HG02571 (cell line): ENCODE data around the gene BICRA.
"Not testable (repeated sequence)": the region's sequence is repeated elsewhere in the genome, so short reads cannot be mapped to it uniquely, and the experiment has no call there.

Source experiments
- ATAC-seq: cut with Tn5 transposase; IDR thresholded peaks from one replicate; pipeline ENCODE4 v1.9.1; 2021; ENCODE audit warnings: mild to moderate bottlenecking, moderate library complexity; ENCODE audit not compliant: unreplicated experiment

BICRA gene

GRCh38 chr19:47707135-47707925 lies 98.4 kb downstream of the BICRA start:
- no peak for ATAC-seq

DNA sequence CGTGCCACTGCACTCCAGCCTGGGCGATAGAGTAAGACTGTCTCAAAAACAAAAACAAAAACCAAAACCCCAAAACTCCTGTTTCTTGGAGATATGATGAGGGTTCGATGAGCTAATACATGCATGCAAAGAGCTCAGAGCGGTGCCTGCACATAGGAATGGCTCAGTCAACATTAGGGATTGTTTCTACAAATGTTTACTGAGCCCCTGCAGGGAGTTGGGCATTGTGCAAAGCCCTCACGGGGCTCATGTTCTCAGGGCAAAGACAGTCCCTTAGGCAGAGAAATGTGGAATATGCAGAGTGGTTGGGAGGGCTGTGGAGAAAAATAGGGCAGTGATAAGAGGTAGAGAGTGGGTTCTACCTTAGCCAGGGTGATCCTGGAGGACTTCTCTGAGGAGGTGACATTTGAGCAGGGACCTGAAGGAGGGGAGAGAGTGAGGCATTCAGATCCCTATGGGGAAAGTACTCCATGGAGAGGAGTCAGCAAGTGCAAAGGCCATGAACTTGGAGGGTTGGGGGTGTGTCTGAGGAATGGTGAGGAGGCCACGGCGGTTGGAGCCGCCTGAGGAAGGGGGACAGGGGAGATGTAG lies 102.8 kb downstream of the BICRA start:
- ATAC-seq: no peak

DNA sequence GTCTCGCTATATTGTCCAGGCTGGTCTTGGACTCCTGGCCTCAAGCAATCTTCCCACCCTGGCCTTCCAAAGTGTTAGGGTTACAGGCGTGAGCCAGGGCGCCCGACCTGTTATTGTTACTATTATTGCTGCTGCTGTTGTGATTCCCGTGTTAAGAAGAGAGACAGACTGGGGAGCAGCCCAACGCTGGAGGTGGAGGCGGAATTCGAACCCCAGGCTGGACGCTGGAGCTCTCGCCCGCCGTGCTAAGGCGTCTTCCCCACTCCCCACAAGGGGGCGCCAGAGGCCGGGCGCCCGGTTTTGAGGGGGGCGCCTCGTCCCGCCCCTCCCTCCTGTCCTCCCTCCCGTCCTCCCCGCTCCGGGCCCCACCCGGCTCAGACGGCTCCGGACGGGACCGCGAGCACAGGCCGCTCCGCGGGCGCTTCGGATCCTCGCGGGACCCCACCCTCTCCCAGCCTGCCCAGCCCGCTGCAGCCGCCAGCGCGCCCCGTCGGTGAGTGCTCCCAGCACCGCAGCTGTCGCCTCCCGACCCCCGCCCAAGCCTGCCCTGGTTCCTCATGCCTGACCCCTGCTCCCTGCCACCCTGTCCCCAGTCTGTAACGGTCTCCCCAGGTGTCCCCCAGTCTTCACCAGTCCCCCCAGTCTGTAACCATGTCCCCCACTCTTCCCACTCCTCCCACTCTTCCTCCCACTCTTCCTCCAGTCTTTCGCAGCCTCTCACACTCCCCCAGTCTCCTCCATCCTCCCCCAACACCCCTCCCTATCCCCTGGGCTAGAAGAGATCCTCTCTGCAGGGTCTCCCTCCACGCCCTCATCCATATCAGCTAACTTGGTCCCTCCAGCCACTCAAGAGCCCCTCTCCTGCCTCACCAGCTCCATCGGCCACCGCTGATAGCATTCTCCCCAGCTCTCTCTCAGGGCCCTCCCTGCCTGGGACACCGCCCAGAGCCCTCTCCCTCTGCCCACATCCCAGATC lies 104.4 kb downstream of the BICRA start, which contains the start of gene EHD2:
Gene EHD2, plus strand, starts transcription at position 377 of the 976 bp plus-strand sequence. CDS start 3,191 bp downstream, outside the sequence.
- ATAC-seq: no peak

DNA sequence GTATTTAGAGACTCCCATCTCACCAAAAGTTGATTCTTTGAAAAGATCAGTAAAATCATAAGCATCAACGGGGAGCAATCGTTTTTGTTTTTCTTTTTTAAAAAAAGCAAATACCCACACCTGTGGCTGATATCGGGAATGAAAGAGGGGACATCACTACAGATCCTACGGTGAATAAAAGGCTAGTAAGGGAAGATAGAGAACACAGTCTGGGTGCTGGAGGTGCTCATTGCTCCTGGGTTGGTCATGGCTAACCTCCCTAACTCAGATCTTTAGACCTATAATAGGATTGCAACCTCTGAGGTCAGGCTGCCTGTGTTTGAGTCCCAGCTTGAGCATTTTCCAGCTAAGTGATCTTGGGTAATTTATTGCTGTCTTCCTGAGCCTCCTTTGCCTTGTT lies 105.4 kb downstream of the BICRA start:
- no peak for ATAC-seq

GRCh38 chr19:47714855-47715254 lies 105.9 kb downstream of the BICRA start:
- not testable (repeated sequence) for ATAC-seq

- no peak for ATAC-seq
Observed at GRCh38 chr19:47716270-47716937, 107.5 kb downstream of the BICRA start.

DNA sequence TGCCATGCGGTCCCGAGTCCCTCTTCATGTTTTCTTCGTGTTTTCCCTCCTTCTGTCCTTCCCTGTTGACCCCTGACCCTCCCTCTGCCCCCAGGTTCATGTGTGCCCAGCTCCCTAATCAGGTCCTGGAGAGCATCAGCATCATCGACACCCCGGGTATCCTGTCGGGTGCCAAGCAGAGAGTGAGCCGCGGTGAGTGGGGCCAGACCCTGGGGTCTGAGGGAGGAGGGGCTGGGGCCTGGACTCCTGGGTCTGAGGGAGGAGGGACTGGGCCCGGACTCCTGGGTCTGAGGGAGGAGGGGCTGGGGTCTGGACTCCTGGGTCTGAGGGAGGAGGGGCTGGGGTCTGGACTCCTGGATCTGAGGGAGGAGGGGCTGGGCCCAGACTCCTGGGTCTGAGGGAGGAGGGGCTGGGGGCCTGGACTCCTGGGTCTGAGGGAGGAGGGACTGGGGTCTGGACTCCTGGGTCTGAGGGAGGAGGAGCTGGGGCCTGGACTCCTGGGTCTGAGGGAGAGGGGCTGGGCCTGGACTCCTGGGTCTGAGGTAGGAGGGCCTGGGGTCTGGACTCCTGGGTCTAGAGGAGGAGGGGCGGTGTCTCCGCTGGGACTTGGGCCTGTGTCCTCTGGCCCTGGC lies 109.6 kb downstream of the BICRA start:
- ATAC-seq: not testable (repeated sequence)

DNA sequence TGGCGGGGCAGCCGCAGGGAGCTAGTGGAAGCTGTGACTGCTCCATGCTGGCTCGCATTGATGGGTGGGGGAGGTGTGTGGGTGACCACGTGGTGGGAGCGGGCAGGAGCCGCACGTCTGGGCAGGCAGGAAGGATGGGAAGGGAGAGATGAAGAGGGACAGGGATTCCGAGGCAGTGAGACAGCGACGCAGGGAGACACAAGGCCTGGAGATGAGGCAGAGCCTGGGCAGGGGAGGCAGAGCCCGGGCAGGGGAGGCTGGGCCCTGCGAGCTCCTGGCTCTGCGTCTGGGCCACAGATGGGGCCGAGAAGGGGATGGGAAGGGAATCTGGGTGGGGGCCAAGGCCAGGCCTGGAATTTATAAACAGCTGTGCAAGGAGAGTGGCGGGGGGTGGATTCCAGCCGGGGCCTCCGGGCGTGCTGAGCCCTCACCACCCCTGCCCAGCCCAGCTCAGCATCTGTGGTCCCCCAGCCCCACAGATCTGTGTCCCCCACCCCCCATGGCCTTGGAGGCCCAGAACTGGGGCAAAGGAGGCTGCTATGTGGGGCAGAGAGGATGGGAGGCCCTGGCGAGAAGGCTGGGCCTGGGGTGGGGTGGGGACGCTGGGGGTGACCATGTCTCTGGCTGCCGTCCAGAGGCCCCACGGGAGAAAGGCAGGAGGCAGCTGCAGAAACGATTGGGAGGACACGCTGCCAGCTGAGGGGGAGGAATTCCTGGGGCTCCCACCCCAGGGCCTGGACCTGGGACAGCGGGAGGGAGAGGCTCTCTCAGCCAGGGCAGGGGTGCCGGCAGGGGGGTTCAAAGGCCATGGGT lies 110.3 kb downstream of the BICRA start:
- no peak for ATAC-seq

GRCh38 chr19:47720669-47721422 lies 111.9 kb downstream of the BICRA start:
- ATAC-seq: no peak

DNA sequence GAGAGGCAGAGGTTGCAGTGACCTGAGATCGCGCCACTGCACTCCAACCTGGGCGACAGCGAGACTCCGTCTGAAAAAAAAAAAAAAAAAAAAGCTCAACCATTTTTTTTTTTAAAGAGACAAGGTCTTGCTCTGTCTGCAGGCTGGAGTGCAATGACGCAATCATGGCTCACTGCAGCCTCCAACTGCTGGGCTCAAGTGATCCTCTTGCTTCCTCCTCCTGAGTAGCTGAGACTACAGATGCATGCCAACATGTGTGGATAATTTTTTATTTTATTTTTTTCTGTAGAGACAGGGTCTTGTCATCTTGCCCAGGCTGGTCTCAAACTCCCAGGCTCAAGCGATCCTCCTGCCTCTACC lies 114.6 kb downstream of the BICRA start:
- ATAC-seq: no peak

GRCh38 chr19:47725759-47726401 lies 116.9 kb downstream of the BICRA start:
- ATAC-seq: no peak

DNA sequence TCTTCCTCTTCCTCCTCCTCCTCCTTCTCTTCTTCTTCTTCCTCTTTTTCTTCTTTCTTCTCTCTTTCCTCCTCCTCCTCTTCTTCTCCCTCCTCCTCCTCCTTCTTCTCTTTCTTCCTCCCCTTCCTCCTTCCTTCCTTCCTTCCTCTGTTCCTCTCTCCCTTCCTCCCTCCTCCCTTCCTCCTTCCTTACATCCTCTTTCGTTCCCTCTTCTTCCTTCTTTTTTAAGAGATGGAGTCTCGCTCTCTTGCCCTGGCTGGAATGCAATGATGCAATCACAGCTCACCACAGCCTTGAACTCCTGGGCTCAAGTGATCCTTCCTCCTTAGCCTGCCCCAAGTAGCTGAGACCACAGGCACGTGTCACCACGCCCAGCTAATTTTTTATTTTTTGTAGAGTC lies 117.5 kb downstream of the BICRA start:
- ATAC-seq: no peak

- not testable (repeated sequence) for ATAC-seq
Observed at GRCh38 chr19:47728295-47728694, 119.4 kb downstream of the BICRA start.

DNA sequence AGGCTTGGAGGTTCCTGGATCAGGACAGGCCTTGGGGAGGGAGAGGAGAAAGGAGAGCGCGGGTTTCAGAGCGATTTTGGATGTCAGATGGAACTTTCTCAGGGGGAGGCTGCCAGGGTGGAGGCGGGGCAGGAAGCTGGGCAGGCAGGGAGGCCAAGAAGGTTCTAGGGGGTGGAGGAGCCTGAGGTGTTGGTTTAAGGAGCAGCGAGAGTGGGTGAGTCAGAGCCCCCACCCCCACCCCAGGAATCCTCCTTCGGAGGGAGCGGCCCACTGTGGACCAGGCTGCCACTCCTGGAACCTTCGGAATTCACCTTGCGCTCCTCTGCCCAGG lies 120.5 kb downstream of the BICRA start:
- ATAC-seq: no peak

GRCh38 chr19:47729799-47730520 lies 121.0 kb downstream of the BICRA start:
- ATAC-seq: no peak

GRCh38 chr19:47730521-47730889 lies 121.6 kb downstream of the BICRA start:
- ATAC-seq: no peak

DNA sequence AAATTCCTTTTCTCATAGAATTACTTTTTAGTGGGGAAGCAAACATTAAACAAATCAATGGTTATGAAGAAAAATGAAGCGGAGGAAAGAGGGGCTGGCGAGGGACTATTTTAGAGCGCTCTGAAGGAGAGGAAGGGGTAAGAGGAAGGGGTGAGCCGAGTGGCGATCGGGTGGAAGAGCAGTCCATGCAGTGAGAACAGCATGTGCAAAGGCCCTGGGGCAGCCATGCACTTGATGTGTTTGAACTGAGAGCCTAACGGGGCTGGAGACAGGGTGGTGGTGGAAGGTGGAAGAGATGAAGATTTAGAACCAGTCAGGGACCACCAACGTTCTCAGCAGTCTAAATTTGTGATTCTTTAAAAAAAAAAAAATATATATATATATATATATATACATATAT lies 122.0 kb downstream of the BICRA start:
- no peak for ATAC-seq

DNA sequence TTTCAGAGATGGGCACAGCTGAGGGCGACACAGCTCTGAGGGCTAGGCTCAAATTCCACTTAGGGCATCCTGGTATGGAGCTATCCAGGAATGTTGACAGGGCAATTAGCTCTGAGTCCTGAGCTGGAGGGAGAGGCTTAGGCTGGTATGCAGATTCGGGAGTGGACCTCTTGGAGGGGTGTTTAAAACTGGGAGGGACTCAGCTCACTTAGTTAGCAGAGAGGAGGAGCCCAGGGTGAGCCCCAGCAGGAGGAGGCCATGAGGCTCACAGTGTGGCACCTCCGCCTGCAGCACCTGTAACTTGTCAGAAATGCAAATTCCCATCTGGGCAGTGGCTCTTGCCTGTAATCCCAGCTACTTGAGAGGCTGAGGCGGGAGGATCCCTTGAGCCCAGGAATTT lies 126.2 kb downstream of the BICRA start:
- no peak for ATAC-seq
